K562 (cell line): ENCODE data around the gene OSTF1. TPM values are rescaled to one million over a fixed set of nuclear protein-coding genes. Genes with fewer than 3 reads are reported as not detected.

Source experiments
- ATAC-seq: fragments of 200-7000 bp; cut with Tn5 transposase; 3 replicates; pipeline ENCODE4 v1.9.1; 2020; ENCODE audit warnings: moderate library complexity
- BruUV-seq: library from RNA; stranded (reverse); fragments of 400-500 nt; replicated peaks from 2 replicates; lab custom pipeline; 2021; lab: Mats Ljungman, UMichigan
- CTCF ChIA-PET: fragments of 300-600 bp; formaldehyde crosslinking; extraction: SDS; loops from one replicate; lab custom pipeline; 2021; ENCODE audit warnings: low intra/inter-chr PET ratio; lab: Yijun Ruan, JAX
- POLR2A ChIA-PET: fragments of 300-600, 350-650 bp; sonication (Branson Sonifier 250); formaldehyde crosslinking; extraction: SDS; loops from one replicate; lab custom pipeline; 2021; ENCODE audit warnings: antibody characterized with exemption, inconsistent platforms; lab: Yijun Ruan, JAX
- DNase-seq, 4 experiments: peaks; one replicate each; pipeline versions ENCODE4 v3.0.0 to v3.0.0-alpha.2; 2011 to 2018; ENCODE audit warnings: low spot score in 3 of 4, mixed read lengths in 3 of 4; ENCODE audit errors: extremely low read depth in 1 of 4
- FAIRE-seq: peaks from 2 replicates; lab custom pipeline; 2011; peaks lifted over from hg19 to GRCh38; lab: Jason Lieb, UNC
- H2AFZ ChIP-seq: 2 replicates; pipeline ENCODE4 v1.6.0; 2011; ENCODE audit warnings: low read depth, low read length, control low read depth, inconsistent platforms
- H3K27ac ChIP-seq: fragments of 200-600 bp; 3 replicates; pipeline ENCODE4 v1.8.0; 2011; ENCODE audit warnings: low read depth, mild to moderate bottlenecking, control low read depth, inconsistent platforms, low read length, moderate library complexity, mixed read lengths; ENCODE audit errors: extremely low read depth
- H3K27me3 ChIP-seq, 2 experiments: fragments of 300-600 bp in 1 of 2; 2 replicates in 1 of 2; 3 replicates in 1 of 2; pipeline versions ENCODE4 v1.6.0 to v1.8.0; 2011; ENCODE audit warnings: inconsistent platforms in 2 of 2, low read length in 2 of 2, mild to moderate bottlenecking in 1 of 2, mixed read lengths in 1 of 2, moderate library complexity in 1 of 2; ENCODE audit not compliant: control insufficient read depth in 2 of 2, insufficient read depth in 2 of 2
- H3K36me3 ChIP-seq: fragments of 300-600 bp; 3 replicates; pipeline ENCODE4 v1.8.0; 2011; ENCODE audit warnings: mild to moderate bottlenecking, low read length, inconsistent platforms; ENCODE audit not compliant: control insufficient read depth, insufficient read depth
- H3K4me1 ChIP-seq, 2 experiments: fragments of 200-600 bp in 1 of 2; replicated peaks in 1 of 2; 2 replicates in 1 of 2; 3 replicates in 1 of 2; pipeline versions ENCODE4 v1.5.1 to v1.8.0; 2011; ENCODE audit warnings: inconsistent platforms in 2 of 2, low read length in 2 of 2, mild to moderate bottlenecking in 1 of 2, mixed read lengths in 1 of 2, moderate library complexity in 1 of 2; ENCODE audit not compliant: control insufficient read depth in 2 of 2, insufficient read depth in 2 of 2
- H3K4me2 ChIP-seq: 2 replicates; pipeline ENCODE4 v1.6.1; 2011; ENCODE audit warnings: low read length, control low read depth, inconsistent platforms, mixed read lengths; ENCODE audit not compliant: insufficient read depth
- H3K4me3 ChIP-seq: fragments of 200-600 bp; sonication (generic), shearing (Covaris generic); 2 replicates; pipeline ENCODE4 v1.5.1; 2016; ENCODE audit warnings: control low read depth, inconsistent platforms
- H3K79me2 ChIP-seq: fragments of 200-600 bp; 3 replicates; pipeline ENCODE4 v1.8.0; 2011; ENCODE audit warnings: low read length, inconsistent platforms; ENCODE audit not compliant: control insufficient read depth, insufficient read depth
- H3K9ac ChIP-seq, 2 experiments: 2 replicates each; pipeline versions ENCODE4 v1.6.0 to v1.6.1; 2011; ENCODE audit warnings: low read depth in 2 of 2, low read length in 2 of 2, control low read depth in 1 of 2, inconsistent platforms in 1 of 2, mild to moderate bottlenecking in 1 of 2, mixed read lengths in 1 of 2; ENCODE audit not compliant: insufficient read depth in 1 of 2
- H3K9me1 ChIP-seq: one replicate; pipeline ENCODE4 v1.6.0; 2011; ENCODE audit warnings: inconsistent platforms, mild to moderate bottlenecking, low read length, moderate library complexity; ENCODE audit not compliant: control insufficient read depth, insufficient read depth
- H3K9me3 ChIP-seq: replicated peaks from 2 replicates; pipeline ENCODE4 v1.5.1; 2011; ENCODE audit warnings: low read depth, low read length, inconsistent platforms; ENCODE audit not compliant: control insufficient read depth, insufficient read depth
- H4K20me1 ChIP-seq: replicated peaks from 2 replicates; pipeline ENCODE4 v1.6.1; 2011; ENCODE audit warnings: low read length, inconsistent platforms, mixed read lengths; ENCODE audit not compliant: control insufficient read depth, insufficient read depth
- GATAD2B ChIP-seq: fragments of 450-650 bp; IDR thresholded peaks from 2 replicates; pipeline ENCODE4 v1.6.1; 2017; ENCODE audit warnings: mild to moderate bottlenecking, borderline replicate concordance
- NCOA2 ChIP-seq, 2 experiments: fragments of 450-650 bp; IDR thresholded peaks; 2 replicates each; pipeline ENCODE4 v1.6.1; 2018; ENCODE audit warnings: mild to moderate bottlenecking in 2 of 2, moderate library complexity in 1 of 2; ENCODE audit not compliant: partially characterized antibody in 2 of 2
- SMARCA4 ChIP-seq: fragments of 450-650 bp; IDR thresholded peaks from 2 replicates; pipeline ENCODE4 v1.6.1; 2016
- SP1 ChIP-seq: sonication (generic); formaldehyde crosslinking; IDR thresholded peaks from 2 replicates; pipeline ENCODE4 v1.8.1; 2022; ENCODE audit warnings: mild to moderate bottlenecking, missing genetic modification reagents
- THRAP3 ChIP-seq: fragments of 450-650 bp; IDR thresholded peaks from 2 replicates; pipeline ENCODE4 v1.6.1; 2016; ENCODE audit warnings: mild to moderate bottlenecking, inconsistent platforms, borderline replicate concordance
- ZNF436 ChIP-seq: fragments of 250-450, 450-650 bp; sonication (Bioruptor Pico); formaldehyde crosslinking; IDR thresholded peaks from 2 replicates; pipeline ENCODE4 v1.7.0; 2020; ENCODE audit warnings: mild to moderate bottlenecking
- ZNF699 ChIP-seq: fragments of 250-450 bp; sonication (Bioruptor Pico); IDR thresholded peaks from 2 replicates; pipeline ENCODE4 v1.8.0; 2021; ENCODE audit warnings: mild to moderate bottlenecking, moderate library complexity; ENCODE audit not compliant: insufficient replicate concordance
- WGBS: fragments of 100-300 bp; shearing (Covaris generic); methylation state at CpG from one replicate; pipeline ENCODE4 v1.1.6; 2016; ENCODE audit warnings: low coverage, mixed read lengths; ENCODE audit not compliant: insufficient coverage; ENCODE audit errors: missing lambda C conversion rate; 5-methylcytosine and 5-hydroxymethylcytosine counted together
- in situ Hi-C: fragments of 300-500 bp; cut with MboI; formaldehyde crosslinking; loops from 4 replicates; pipeline ENCODE4 v1.15.0; 2018; ENCODE audit warnings: inconsistent platforms, mixed read lengths
- intact Hi-C: fragments of 100-400 bp; cut with micrococcal nuclease; formaldehyde crosslinking; loops from 2 replicates; pipeline ENCODE4 v1.14.2; 2022
- polyA plus RNA-seq, 8 experiments: library from polyadenylated mRNA; depleted of rRNA in 4 of 8; stranded (reverse) in 5 of 8; unstranded in 3 of 8; fragments of >200 nt; fragmentation: Nextera tagmentation in 2 of 8; fragmentation: Illumina TruSeq in 1 of 8; extraction: Ambion mirVana in 2 of 8; extraction: Trizol in 1 of 8; gene quantifications; 2 replicates each; pipeline versions ENCODE4 v1.2.1 to v1.2.3, GENCODE V29; 2011 to 2014; ENCODE audit warnings: inconsistent platforms in 1 of 8, missing spikeins in 1 of 8
- total RNA-seq, 7 experiments: library from RNA; depleted of rRNA in 6 of 7; stranded (reverse); fragments of >200 nt in 6 of 7; fragmentation: Illumina TruSeq in 2 of 7; extraction: Trizol in 2 of 7; gene quantifications; 2 replicates each; pipeline versions ENCODE4 v1.2.1 to v1.2.3, GENCODE V29; 2011 to 2021; ENCODE audit warnings: low replicate concordance in 1 of 7
- TF ChIP-seq, protein P1 (sequence below): fragments of 450-650 bp; IDR thresholded peaks from 2 replicates; pipeline ENCODE4 v1.7.1; 2018; ENCODE audit warnings: mild to moderate bottlenecking, low read depth; ENCODE audit not compliant: partially characterized antibody
- TF ChIP-seq, protein P2 (sequence below): fragments of 450-650 bp; IDR thresholded peaks from 2 replicates; pipeline ENCODE4 v1.6.1; 2016; ENCODE audit warnings: antibody characterized with exemption
- TF ChIP-seq, protein P3 (sequence below): sonication (generic); formaldehyde crosslinking; IDR thresholded peaks from 2 replicates; pipeline ENCODE4 v1.8.1; 2023; ENCODE audit warnings: mild to moderate bottlenecking, missing genetic modification reagents

OSTF1 gene
- total and polyA plus RNA-seq, 9 of the 15 experiments (the other 6 are each of a cell fraction or from before 2014, with no cell fraction given) = 15.0 to 37.3 (median 23.0) TPM

DNA sequence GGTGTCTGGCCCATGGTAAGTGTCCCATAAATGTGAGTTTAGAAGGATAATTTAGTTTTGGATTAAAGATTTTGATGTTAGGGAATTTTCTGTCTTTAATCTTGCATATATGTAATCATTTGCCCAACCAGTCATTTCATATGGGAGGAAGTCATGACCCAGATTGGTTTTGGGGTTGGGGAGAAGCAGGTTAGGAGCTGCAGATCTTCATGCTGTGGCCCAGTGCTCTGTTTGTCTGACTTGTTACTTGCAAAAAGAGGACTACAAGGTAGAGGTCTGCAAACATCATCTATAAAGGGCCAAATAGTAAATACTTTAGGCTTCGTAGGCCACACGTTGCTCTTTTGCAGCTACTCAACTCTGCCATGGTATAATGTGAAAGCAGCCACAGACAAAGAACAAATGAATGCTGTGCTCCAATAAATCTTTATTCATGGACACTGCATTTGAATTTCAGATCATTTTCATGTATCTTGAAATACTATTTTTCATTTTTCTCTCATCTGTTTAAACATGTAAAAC, 16.8 kb downstream of the OSTF1 start:
- no peaks in the 10 kb centered on the region for H3K27me3 ChIP-seq
- no peak overlapping the region for H3K4me2 ChIP-seq
- DNase-seq (no peak), FAIRE-seq (no peak), ATAC-seq (no peak)
- no peaks in the 10 kb centered on the region; a peak in 1 of 5 replicates for H3K4me1 ChIP-seq
- H3K9ac ChIP-seq = no peak overlapping the region
- no peaks in the 10 kb centered on the region for H4K20me1 ChIP-seq
- no peaks in the 10 kb centered on the region for H3K9me1 ChIP-seq
- H3K9me3 ChIP-seq = no peaks in the 10 kb centered on the region
- no peak overlapping the region for H3K27ac ChIP-seq
- H3K79me2 ChIP-seq = no peaks in the 10 kb centered on the region
- no peak overlapping the region for H2AFZ ChIP-seq
- ChIA-PET CTCF (no interaction called here), POLR2A (interaction anchor here (1.2 kb wide), 1 partner anchor 15 kb away, joined by 3 read pairs; no protein-coding TSS in a partner anchor)
- no peak overlapping the region for H3K4me3 ChIP-seq
- 65% methylated on average over 2 of the region's 2 CpGs for WGBS
- TF ChIP-seq GATAD2B = no peak
- no TSS peak for BruUV-seq
- in situ Hi-C loops (no loop called here), intact Hi-C loops (no loop called here)
- H3K36me3 ChIP-seq = no peaks in the 10 kb centered on the region

DNA sequence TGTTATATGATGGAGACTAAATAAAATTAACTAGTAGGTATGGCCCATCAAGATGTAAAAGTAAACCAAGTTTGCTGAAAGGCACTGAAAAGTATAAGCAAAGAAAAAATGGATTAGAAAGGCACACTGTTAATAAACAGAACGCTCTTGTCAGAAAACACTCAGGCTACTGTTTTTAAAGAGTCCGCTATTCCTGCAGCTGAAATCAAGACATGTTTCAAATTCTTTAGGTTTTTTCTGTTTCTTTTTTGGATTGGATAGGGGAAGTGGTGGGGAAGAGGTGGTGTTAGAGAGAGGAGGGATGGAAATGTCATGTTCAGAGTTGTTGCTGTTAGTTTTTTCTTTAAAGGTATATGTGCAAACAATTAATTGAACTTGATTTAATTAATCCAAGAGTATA, 17.5 kb downstream of the OSTF1 start:
- H3K27me3 ChIP-seq = no peaks in the 10 kb centered on the region
- no peaks in the 10 kb centered on the region for H3K36me3 ChIP-seq
- H3K9ac ChIP-seq = no peak overlapping the region
- FAIRE-seq = no peak
- no TSS peak for BruUV-seq
- no peak for DNase-seq
- no peaks in the 10 kb centered on the region for H4K20me1 ChIP-seq
- intact Hi-C loops (no loop called here), in situ Hi-C loops (no loop called here)
- H3K79me2 ChIP-seq = no peaks in the 10 kb centered on the region
- H3K27ac ChIP-seq = no peak overlapping the region
- WGBS = 85% methylated on average over 2 of the region's 2 CpGs
- no peak overlapping the region for H3K4me2 ChIP-seq
- H3K4me3 ChIP-seq = no peak overlapping the region
- H2AFZ ChIP-seq = no peak overlapping the region
- no peaks in the 10 kb centered on the region for H3K9me3 ChIP-seq
- no peaks in the 10 kb centered on the region for H3K9me1 ChIP-seq
- H3K4me1 ChIP-seq = no peaks in the 10 kb centered on the region; a peak in 1 of 5 replicates
- ChIA-PET CTCF (no interaction called here), POLR2A (interaction anchor here (1.2 kb wide), 1 partner anchor 16 kb away, joined by 3 read pairs; no protein-coding TSS in a partner anchor)
- no peak for ATAC-seq
- TF ChIP-seq NCOA2 (IDR thresholded peaks at IDR 0.05; ENCODE audit: partially characterized antibody in 2 of 2) = no peak
- TF ChIP-seq ZNF436 = no peak
- TF ChIP-seq SMARCA4 = no peak
- TF ChIP-seq, protein P1, sequence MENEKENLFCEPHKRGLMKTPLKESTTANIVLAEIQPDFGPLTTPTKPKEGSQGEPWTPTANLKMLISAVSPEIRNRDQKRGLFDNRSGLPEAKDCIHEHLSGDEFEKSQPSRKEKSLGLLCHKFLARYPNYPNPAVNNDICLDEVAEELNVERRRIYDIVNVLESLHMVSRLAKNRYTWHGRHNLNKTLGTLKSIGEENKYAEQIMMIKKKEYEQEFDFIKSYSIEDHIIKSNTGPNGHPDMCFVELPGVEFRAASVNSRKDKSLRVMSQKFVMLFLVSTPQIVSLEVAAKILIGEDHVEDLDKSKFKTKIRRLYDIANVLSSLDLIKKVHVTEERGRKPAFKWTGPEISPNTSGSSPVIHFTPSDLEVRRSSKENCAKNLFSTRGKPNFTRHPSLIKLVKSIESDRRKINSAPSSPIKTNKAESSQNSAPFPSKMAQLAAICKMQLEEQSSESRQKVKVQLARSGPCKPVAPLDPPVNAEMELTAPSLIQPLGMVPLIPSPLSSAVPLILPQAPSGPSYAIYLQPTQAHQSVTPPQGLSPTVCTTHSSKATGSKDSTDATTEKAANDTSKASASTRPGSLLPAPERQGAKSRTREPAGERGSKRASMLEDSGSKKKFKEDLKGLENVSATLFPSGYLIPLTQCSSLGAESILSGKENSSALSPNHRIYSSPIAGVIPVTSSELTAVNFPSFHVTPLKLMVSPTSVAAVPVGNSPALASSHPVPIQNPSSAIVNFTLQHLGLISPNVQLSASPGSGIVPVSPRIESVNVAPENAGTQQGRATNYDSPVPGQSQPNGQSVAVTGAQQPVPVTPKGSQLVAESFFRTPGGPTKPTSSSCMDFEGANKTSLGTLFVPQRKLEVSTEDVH = no peak
- no peak for TF ChIP-seq THRAP3
- no peak for TF ChIP-seq SP1 (CRISPR knock-in tag)
- TF ChIP-seq ZNF699 (CRISPR knock-in tag) = no peak
- TF ChIP-seq, protein P2, sequence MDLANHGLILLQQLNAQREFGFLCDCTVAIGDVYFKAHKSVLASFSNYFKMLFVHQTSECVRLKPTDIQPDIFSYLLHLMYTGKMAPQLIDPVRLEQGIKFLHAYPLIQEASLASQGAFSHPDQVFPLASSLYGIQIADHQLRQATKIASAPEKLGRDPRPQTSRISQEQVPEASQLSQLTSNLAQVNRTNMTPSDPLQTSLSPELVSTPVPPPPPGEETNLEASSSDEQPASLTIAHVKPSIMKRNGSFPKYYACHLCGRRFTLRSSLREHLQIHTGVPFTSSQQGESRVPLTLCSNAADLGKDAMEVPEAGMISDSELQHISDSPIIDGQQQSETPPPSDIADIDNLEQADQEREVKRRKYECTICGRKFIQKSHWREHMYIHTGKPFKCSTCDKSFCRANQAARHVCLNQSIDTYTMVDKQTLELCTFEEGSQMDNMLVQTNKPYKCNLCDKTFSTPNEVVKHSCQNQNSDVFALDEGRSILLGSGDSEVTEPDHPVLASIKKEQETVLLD = no peak
- TF ChIP-seq, protein P3, sequence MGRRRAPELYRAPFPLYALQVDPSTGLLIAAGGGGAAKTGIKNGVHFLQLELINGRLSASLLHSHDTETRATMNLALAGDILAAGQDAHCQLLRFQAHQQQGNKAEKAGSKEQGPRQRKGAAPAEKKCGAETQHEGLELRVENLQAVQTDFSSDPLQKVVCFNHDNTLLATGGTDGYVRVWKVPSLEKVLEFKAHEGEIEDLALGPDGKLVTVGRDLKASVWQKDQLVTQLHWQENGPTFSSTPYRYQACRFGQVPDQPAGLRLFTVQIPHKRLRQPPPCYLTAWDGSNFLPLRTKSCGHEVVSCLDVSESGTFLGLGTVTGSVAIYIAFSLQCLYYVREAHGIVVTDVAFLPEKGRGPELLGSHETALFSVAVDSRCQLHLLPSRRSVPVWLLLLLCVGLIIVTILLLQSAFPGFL (CRISPR knock-in tag) = no peak
